WTC11 (cell line): Measurements from ENCODE around the gene CLEC16A. TPM values are rescaled to one million over a fixed set of nuclear protein-coding genes. Genes with fewer than 3 reads are reported as not detected.

Experiments used
- ATAC-seq: fragments of 200-7000 bp; cut with Tn5 transposase; 2 replicates; pipeline ENCODE4 v1.10.0; 2021; ENCODE audit warnings: mild to moderate bottlenecking, moderate library complexity
- CTCF ChIA-PET: fragments of 300-600 bp; sonication (Branson Sonifier 250); formaldehyde crosslinking; loops from one replicate; lab custom pipeline; 2021; ENCODE audit warnings: antibody characterized with exemption; lab: Charles Lee
- POLR2A ChIA-PET: fragments of 350-600 bp; sonication (Branson Sonifier 250); formaldehyde crosslinking; loops from one replicate; lab custom pipeline; 2021; ENCODE audit warnings: antibody characterized with exemption; lab: Charles Lee
- DNase-seq: peaks from one replicate; pipeline ENCODE4 v3.0.0; 2021; ENCODE audit warnings: low spot score
- H3K27ac Mint-ChIP-seq: 2 replicates; pipeline ENCODE4 v1.8.0; 2021; ENCODE audit warnings: mixed read lengths
- H3K27me3 Mint-ChIP-seq: 2 replicates; pipeline ENCODE4 v1.8.0; 2021; ENCODE audit warnings: low read depth, mild to moderate bottlenecking, moderate library complexity, mixed read lengths
- H3K36me3 Mint-ChIP-seq: 2 replicates; pipeline ENCODE4 v1.8.0; 2021; ENCODE audit warnings: mixed read lengths
- H3K4me1 Mint-ChIP-seq: 2 replicates; pipeline ENCODE4 v1.8.0; 2022; ENCODE audit warnings: mixed read lengths
- H3K4me3 Mint-ChIP-seq: 2 replicates; pipeline ENCODE4 v1.8.0; 2021; ENCODE audit warnings: mild to moderate bottlenecking, moderate library complexity, mixed read lengths
- H3K9me3 Mint-ChIP-seq: 2 replicates; pipeline ENCODE4 v1.8.0; 2021; ENCODE audit warnings: mixed read lengths
- AFF4 ChIP-seq: sonication (generic); formaldehyde crosslinking; IDR thresholded peaks from 2 replicates; pipeline ENCODE4 v1.8.1; 2023; ENCODE audit warnings: mild to moderate bottlenecking, missing genetic modification reagents, borderline replicate concordance
- CBFB ChIP-seq: sonication (generic); formaldehyde crosslinking; IDR thresholded peaks from 2 replicates; pipeline ENCODE4 v1.8.1; 2022; ENCODE audit warnings: mild to moderate bottlenecking, low read depth, missing genetic modification reagents
- CREM ChIP-seq: sonication (generic); formaldehyde crosslinking; IDR thresholded peaks from 2 replicates; pipeline ENCODE4 v1.8.1; 2022; ENCODE audit warnings: mild to moderate bottlenecking, missing genetic modification reagents, moderate library complexity
- ERG ChIP-seq: fragments of 250-450 bp; sonication (Bioruptor Pico); IDR thresholded peaks from 2 replicates; pipeline ENCODE4 v1.8.0; 2021; ENCODE audit warnings: mild to moderate bottlenecking
- ESRRA ChIP-seq: sonication (generic); formaldehyde crosslinking; IDR thresholded peaks from 2 replicates; pipeline ENCODE4 v1.8.1; 2022; ENCODE audit warnings: mild to moderate bottlenecking, missing genetic modification reagents, borderline replicate concordance
- FOXP4 ChIP-seq: sonication (generic); formaldehyde crosslinking; IDR thresholded peaks from 2 replicates; pipeline ENCODE4 v1.8.0; 2022; ENCODE audit warnings: mild to moderate bottlenecking, missing genetic modification reagents
- IRF1 ChIP-seq: sonication (generic); formaldehyde crosslinking; IDR thresholded peaks from 2 replicates; pipeline ENCODE4 v1.8.0; 2023; ENCODE audit warnings: missing genetic modification reagents
- MXD4 ChIP-seq: fragments of 250-450 bp; sonication (Bioruptor Pico); IDR thresholded peaks from 2 replicates; pipeline ENCODE4 v1.8.0; 2021; ENCODE audit warnings: mild to moderate bottlenecking, moderate library complexity, borderline replicate concordance
- NFYB ChIP-seq: sonication (generic); formaldehyde crosslinking; conservative IDR thresholded peaks from 2 replicates; pipeline ENCODE4 v1.8.0; 2022; ENCODE audit warnings: low read depth, missing genetic modification reagents
- PRDM15 ChIP-seq: sonication (generic); formaldehyde crosslinking; IDR thresholded peaks from 2 replicates; pipeline ENCODE4 v1.8.0; 2022; ENCODE audit warnings: missing genetic modification reagents
- PREB ChIP-seq: sonication (generic); formaldehyde crosslinking; IDR thresholded peaks from 2 replicates; pipeline ENCODE4 v1.8.1; 2022; ENCODE audit warnings: mild to moderate bottlenecking, missing genetic modification reagents, moderate library complexity, borderline replicate concordance
- SOX15 ChIP-seq: fragments of 250-450 bp; sonication (Bioruptor Pico); IDR thresholded peaks from 2 replicates; pipeline ENCODE4 v1.9.0; 2021; ENCODE audit warnings: mild to moderate bottlenecking
- TCF7 ChIP-seq: sonication (generic); formaldehyde crosslinking; IDR thresholded peaks from 2 replicates; pipeline ENCODE4 v1.8.0; 2022; ENCODE audit warnings: mild to moderate bottlenecking, low read depth, missing genetic modification reagents, moderate library complexity
- USF1 ChIP-seq: sonication (generic); formaldehyde crosslinking; IDR thresholded peaks from 2 replicates; pipeline ENCODE4 v1.8.0; 2022; ENCODE audit warnings: mild to moderate bottlenecking, missing genetic modification reagents
- ZBTB43 ChIP-seq: sonication (generic); formaldehyde crosslinking; IDR thresholded peaks from 2 replicates; pipeline ENCODE4 v1.8.1; 2023; ENCODE audit warnings: mild to moderate bottlenecking, missing genetic modification reagents
- ZNF219 ChIP-seq: sonication (generic); formaldehyde crosslinking; IDR thresholded peaks from 2 replicates; pipeline ENCODE4 v1.8.0; 2023; ENCODE audit warnings: missing genetic modification reagents, mild to moderate bottlenecking, borderline replicate concordance
- ZNF232 ChIP-seq: sonication (generic); formaldehyde crosslinking; IDR thresholded peaks from 2 replicates; pipeline ENCODE4 v1.8.0; 2022; ENCODE audit warnings: mild to moderate bottlenecking, missing genetic modification reagents
- ZNF263 ChIP-seq: sonication (generic); formaldehyde crosslinking; IDR thresholded peaks from 2 replicates; pipeline ENCODE4 v1.8.1; 2022; ENCODE audit warnings: low read depth, mild to moderate bottlenecking, moderate library complexity, missing genetic modification reagents
- ZNF416 ChIP-seq: fragments of 250-450 bp; sonication (Bioruptor Pico); IDR thresholded peaks from 2 replicates; pipeline ENCODE4 v1.9.0; 2021; ENCODE audit warnings: mild to moderate bottlenecking, inconsistent platforms
- ZNF423 ChIP-seq: fragments of 250-450 bp; sonication (Bioruptor Pico); IDR thresholded peaks from 2 replicates; pipeline ENCODE4 v2.1.2; 2022; ENCODE audit warnings: mild to moderate bottlenecking, moderate library complexity
- total RNA-seq: library from RNA; stranded (reverse); gene quantifications from 3 replicates; pipeline ENCODE4 v1.2.3, GENCODE V29; 2021

The CLEC16A gene
- total RNA-seq, 1 experiment from 2014 or later = 14.4 TPM

- TF ChIP-seq PRDM15 (no peak), ZNF219 (CRISPR knock-in tag) (no peak), MXD4 (CRISPR knock-in tag) (no peak), ZNF263 (CRISPR knock-in tag) (no peak), CBFB (no peak), ESRRA (no peak), CREM (no peak)
Measured at GRCh38 chr16:11101283-11101682, 156.9 kb downstream of the CLEC16A start (continued).

- Mint-ChIP-seq H3K27me3 (no peaks in the 10 kb centered on the region), H3K4me1 (peaks cover 13% of the 10 kb centered on the region), H3K4me3 (no peak overlapping the region), H3K27ac (no peak overlapping the region), H3K36me3 (no peaks in the 10 kb centered on the region), H3K9me3 (no peaks in the 10 kb centered on the region)
- no peak for ATAC-seq
- no peak for DNase-seq
- CTCF ChIA-PET = interaction anchor here (0.8 to 1.5 kb wide), 3 partner anchors 116 to 270 kb away, joined by 3 to 5 read pairs (median 3); no protein-coding TSS in a partner anchor
- POLR2A ChIA-PET = no interaction called here
- TF ChIP-seq IRF1 (CRISPR knock-in tag) = no peak
- no peak for TF ChIP-seq ZBTB43 (CRISPR knock-in tag)
- TF ChIP-seq FOXP4 (CRISPR knock-in tag) = no peak
- TF ChIP-seq ERG = no peak
- TF ChIP-seq ZNF416 (CRISPR knock-in tag) = no peak
- TF ChIP-seq USF1 (CRISPR knock-in tag) = no peak
- no peak for TF ChIP-seq SOX15 (CRISPR knock-in tag)
- TF ChIP-seq ZNF423 (CRISPR knock-in tag) = no peak
- TF ChIP-seq ZNF232 = no peak
- no peak for TF ChIP-seq AFF4
- no peak for TF ChIP-seq ESRRA
- TF ChIP-seq NFYB (CRISPR knock-in tag) = no peak
- no peak for TF ChIP-seq CBFB
- no peak for TF ChIP-seq PREB (CRISPR knock-in tag)
- no peak for TF ChIP-seq TCF7 (CRISPR knock-in tag)
Measured at GRCh38 chr16:11101695-11102522, 157.5 kb downstream of the CLEC16A start.
